Adrenal gland (tissue), 12 donors: ENCODE measurements around the gene CTPS2. TPM values are rescaled to one million over a fixed set of nuclear protein-coding genes. Genes with fewer than 3 reads are reported as not detected.
A peak's percentile ranks its signal among the peaks of the same experiment; 100 is the strongest.

Experiments
- DNase-seq, 7 donors: peaks; one replicate each; pipeline ENCODE4 v3.0.0-alpha.2; 2019 to 2020
- H3K27ac ChIP-seq, 5 donors: fragments of 200-600 bp; sonication (generic) in 4 of 5; 1 replicate in 3 of 5; 2 replicates in 2 of 5; pipeline versions ENCODE4 v1.5.1 to v1.8.0; 2016 to 2020; ENCODE audit warnings: mild to moderate bottlenecking in 1 of 5
- H3K27me3 ChIP-seq: fragments of 200-600 bp; 2 replicates; pipeline ENCODE4 v1.8.0; 2021
- H3K36me3 ChIP-seq, 2 donors: fragments of 200-600 bp; replicated peaks in 1 of 2; 1 replicate in 1 of 2; 2 replicates in 1 of 2; pipeline versions ENCODE4 v1.5.1 to v1.8.0; 2018 to 2022
- H3K4me1 ChIP-seq, 2 donors: fragments of 200-600 bp; replicated peaks in 1 of 2; 1 replicate in 1 of 2; 2 replicates in 1 of 2; pipeline versions ENCODE4 v1.5.1 to v1.8.0; 2018 to 2021
- H3K4me3 ChIP-seq, 4 donors: fragments of 200-600 bp; sonication (generic) in 3 of 4; one replicate each; pipeline ENCODE4 v1.5.1; 2016 to 2018
- H3K9me3 ChIP-seq, 3 donors: fragments of 200-600 bp; sonication (generic) in 1 of 3; replicated peaks in 1 of 3; 1 replicate in 2 of 3; 2 replicates in 1 of 3; pipeline versions ENCODE4 v1.5.1 to v1.8.0; 2016 to 2021
- CTCF ChIP-seq, 6 experiments: fragments of 450-650 bp in 4 of 6; fragments of 200-600 bp in 2 of 6; sonication (generic) in 1 of 6; IDR thresholded peaks; 1 replicate in 5 of 6; 2 replicates in 1 of 6; pipeline versions ENCODE4 v1.5.1 to v1.8.0; 2016 to 2021; ENCODE audit warnings: antibody characterized with exemption in 6 of 6, mild to moderate bottlenecking in 2 of 6, moderate library complexity in 1 of 6
- POLR2A ChIP-seq, 2 donors: fragments of 450-650 bp; IDR thresholded peaks; one replicate each; pipeline ENCODE4 v1.6.1; 2017; ENCODE audit warnings: antibody characterized with exemption in 2 of 2, mild to moderate bottlenecking in 2 of 2, moderate library complexity in 1 of 2
- WGBS, 4 donors: extraction: QIAGEN DNeasy Blood & Tissue Kit in 2 of 4; methylation state at CpG; one replicate each; pipeline versions ENCODE4 v1.1.5 to v1.1.7; 2013 to 2017; 5-methylcytosine and 5-hydroxymethylcytosine counted together
- intact Hi-C, 2 donors: fragments of 100-400 bp; cut with DNase I; formaldehyde crosslinking; loops; one replicate each; pipeline versions ENCODE4 v1.14.1 to v1.15.0; 2022 to 2023
- polyA plus RNA-seq, 3 donors: library from polyadenylated mRNA; stranded (reverse); fragments of 200-250 nt in 2 of 3; fragments of 350-450 nt in 1 of 3; fragmentation: Illumina TruSeq in 1 of 3; extraction: RNeasy Lipid Tissue Mini Kit (QIAGEN cat#74804) in 1 of 3; gene quantifications; one replicate each; pipeline ENCODE4 v1.2.3, GENCODE V29; 2013 to 2014
- total RNA-seq, 9 donors: library from RNA; depleted of rRNA in 4 of 9; stranded (reverse); fragments of >200 nt in 4 of 9; fragments of 120-200 nt in 1 of 9; fragmentation: NEBNext Ultra II Directional in 1 of 9; extraction: Animal tissue kit (Norgen Biotek cat#: 25700) in 1 of 9; gene quantifications; one replicate each; pipeline versions ENCODE4 v1.1.0 to v1.2.4, GENCODE V29; 2013 to 2023
- donor health status: healthy with polysubstance abuse.
- donor health status: Bipolar disorder and iron deficiency.
- donor health status: DM: yes; HTN: yes; CAD: no.
- donor health status: DM: no; HTN: no; CAD: no.
- donor health status: DM: no; HTN: no; CAD: no.
- donor health status: DM: yes; HTN: yes; CAD: no.

Gene CTPS2
- total and polyA plus RNA-seq, 12 donors, result 8.1 to 35.8 (median 18.6) TPM

DNA sequence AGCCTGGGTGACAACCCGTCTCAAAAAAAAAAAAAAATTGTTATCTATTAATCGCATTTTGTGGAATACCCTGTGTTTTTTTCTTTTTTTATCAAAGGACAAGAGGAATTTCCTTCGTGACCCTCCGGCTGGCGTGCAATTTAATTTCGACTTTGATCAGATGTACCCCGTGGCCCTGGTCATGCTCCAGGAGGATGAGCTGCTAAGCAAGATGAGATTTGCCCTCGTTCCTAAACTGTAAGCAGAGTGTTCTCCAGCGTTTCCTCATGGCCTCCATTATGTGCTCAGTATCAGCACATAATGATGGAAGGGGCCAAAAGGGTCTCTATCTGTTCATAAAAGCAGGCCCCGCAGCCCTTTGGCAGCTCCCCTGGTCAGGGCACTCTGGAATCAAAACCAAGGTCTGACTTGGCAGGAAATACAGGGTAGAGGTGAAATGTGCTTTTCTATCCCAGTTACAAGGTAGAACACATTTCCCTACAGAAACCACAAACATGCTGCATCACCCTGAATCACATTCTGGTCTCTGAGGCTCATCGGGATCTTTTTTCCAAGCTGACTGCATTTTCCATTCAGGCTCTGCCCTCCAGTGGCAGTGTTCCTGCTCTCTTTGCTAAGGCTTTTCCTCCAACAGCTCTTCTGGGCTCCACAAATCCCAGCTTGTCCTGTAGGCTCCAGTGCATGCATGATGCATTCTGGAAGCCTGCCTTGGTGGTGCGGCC is 31.3 kb upstream of the CTPS2 start:
- no peaks in the 10 kb centered on the region for H3K9me3 ChIP-seq
- H3K27me3 ChIP-seq, result no peaks in the 10 kb centered on the region
- TF ChIP-seq CTCF (IDR thresholded peaks at IDR 0.05) (peak in 5 of 6 experiments; percentile 27 to 39 (median 31)), POLR2A (IDR thresholded peaks at IDR 0.05) (no peak)
- no peak overlapping the region for H3K4me3 ChIP-seq
- WGBS, 4 donors, result 47 to 72% (median 62%) methylated on average over 11 to 12 of the region's 12 CpGs
- DNase-seq, result peak in 6 of 7 donors; percentile 42 to 58 (median 51)
- peaks cover 0 to 40% of the 10 kb centered on the region in 2 donors for H3K36me3 ChIP-seq
- peaks cover 10 to 17% of the 10 kb centered on the region in 2 donors for H3K4me1 ChIP-seq
- peak overlapping the region in 3 of 5 donors; percentile 34 to 69 (median 63) for H3K27ac ChIP-seq
- intact Hi-C loops, result no loop called here

DNA sequence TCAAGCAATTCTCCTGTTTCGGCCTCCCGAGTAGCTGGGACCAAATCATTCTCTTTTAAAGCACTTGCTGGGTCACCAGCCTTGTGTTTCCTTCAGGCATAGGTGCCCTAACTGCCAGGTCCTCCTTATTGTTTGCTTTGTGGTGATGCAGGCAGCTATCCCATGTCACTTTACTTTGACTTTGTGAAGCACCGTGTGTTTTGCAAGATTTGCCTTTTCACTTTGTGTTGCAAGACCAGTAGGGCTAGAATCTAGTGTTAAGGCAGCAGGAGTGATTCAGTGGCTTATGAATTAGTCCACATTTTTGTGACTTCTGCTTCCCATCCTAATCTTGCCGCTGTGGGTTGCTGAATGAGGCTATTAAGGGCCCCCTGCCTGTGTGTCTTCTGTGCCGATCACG is 27.1 kb upstream of the CTPS2 start:
- H3K36me3 ChIP-seq, result peaks cover 0 to 49% of the 10 kb centered on the region in 2 donors
- TF ChIP-seq POLR2A (IDR thresholded peaks at IDR 0.05) (no peak), CTCF (IDR thresholded peaks at IDR 0.05) (no peak)
- H3K4me1 ChIP-seq, result peaks cover 0 to 3% of the 10 kb centered on the region in 2 donors
- intact Hi-C loops, result no loop called here
- 58 to 78% (median 73%) methylated on average over 6 of the region's 6 CpGs for WGBS, 4 donors
- no peaks in the 10 kb centered on the region for H3K9me3 ChIP-seq
- peak in 1 of 7 donors; percentile 6 for DNase-seq
- no peak overlapping the region for H3K4me3 ChIP-seq
- H3K27ac ChIP-seq, result no peak overlapping the region
- no peaks in the 10 kb centered on the region for H3K27me3 ChIP-seq

DNA sequence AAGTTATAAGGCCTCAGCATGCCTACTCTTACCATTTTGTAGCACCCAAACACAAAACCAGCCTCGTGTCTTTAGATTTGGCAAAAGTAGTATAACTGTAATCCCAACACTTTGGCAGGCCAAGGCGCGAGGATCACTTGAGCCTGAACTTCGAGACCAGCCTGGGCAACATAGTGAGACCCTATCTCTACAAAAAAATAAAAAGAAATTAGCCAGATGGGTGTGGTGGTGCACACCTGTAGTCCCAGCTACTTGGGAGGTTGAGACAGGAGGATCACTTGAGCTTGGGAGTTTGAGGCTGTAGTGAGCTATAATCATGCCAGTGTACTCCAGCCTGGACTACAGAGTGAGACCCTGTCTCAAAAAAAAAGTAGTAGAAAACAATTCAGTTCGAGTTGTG is 24.6 kb upstream of the CTPS2 start:
- intact Hi-C loops, result no loop called here
- H3K36me3 ChIP-seq, result peaks cover 0 to 35% of the 10 kb centered on the region in 2 donors
- no peak for TF ChIP-seq CTCF (IDR thresholded peaks at IDR 0.05)
- no peak for TF ChIP-seq POLR2A (IDR thresholded peaks at IDR 0.05)

GRCh38 chrX:16733013-16733412 is 20.5 kb upstream of the CTPS2 start:
- Histone ChIP-seq H3K36me3 (peaks cover 0 to 28% of the 10 kb centered on the region in 2 donors), H3K27ac (no peak overlapping the region), H3K4me3 (no peak overlapping the region), H3K9me3 (no peaks in the 10 kb centered on the region), H3K27me3 (no peaks in the 10 kb centered on the region), H3K4me1 (no peaks in the 10 kb centered on the region)
- TF ChIP-seq CTCF (IDR thresholded peaks at IDR 0.05) (no peak), POLR2A (IDR thresholded peaks at IDR 0.05) (no peak)
- DNase-seq, result no peak
- intact Hi-C loops, result no loop called here

More for the DNA sequence above, 24.6 kb upstream of the CTPS2 start:
- no peaks in the 10 kb centered on the region for H3K27me3 ChIP-seq
- H3K27ac ChIP-seq, result no peak overlapping the region
- H3K4me3 ChIP-seq, result no peak overlapping the region
- WGBS, 4 donors, result 75 to 99% (median 95%) methylated on average over 5 of the region's 5 CpGs
- no peak for DNase-seq
- H3K4me1 ChIP-seq, result no peaks in the 10 kb centered on the region
- no peaks in the 10 kb centered on the region for H3K9me3 ChIP-seq
